GM18505 (cell line): ENCODE results near the gene SSH3.
"Not testable (repeated sequence)": the region's sequence is repeated elsewhere in the genome, so short reads cannot be mapped to it uniquely, and the experiment has no call there.

Source experiments
- ATAC-seq: cut with Tn5 transposase; IDR thresholded peaks from one replicate; pipeline ENCODE4 v1.9.1; 2021; ENCODE audit not compliant: unreplicated experiment
- POLR2A ChIP-seq: IDR thresholded peaks from 4 replicates; pipeline ENCODE4 v1.6.1; 2011; ENCODE audit warnings: borderline replicate concordance; ENCODE audit not compliant: insufficient read depth, insufficient read length; ENCODE audit errors: extremely low read depth

The SSH3 gene, protein sequence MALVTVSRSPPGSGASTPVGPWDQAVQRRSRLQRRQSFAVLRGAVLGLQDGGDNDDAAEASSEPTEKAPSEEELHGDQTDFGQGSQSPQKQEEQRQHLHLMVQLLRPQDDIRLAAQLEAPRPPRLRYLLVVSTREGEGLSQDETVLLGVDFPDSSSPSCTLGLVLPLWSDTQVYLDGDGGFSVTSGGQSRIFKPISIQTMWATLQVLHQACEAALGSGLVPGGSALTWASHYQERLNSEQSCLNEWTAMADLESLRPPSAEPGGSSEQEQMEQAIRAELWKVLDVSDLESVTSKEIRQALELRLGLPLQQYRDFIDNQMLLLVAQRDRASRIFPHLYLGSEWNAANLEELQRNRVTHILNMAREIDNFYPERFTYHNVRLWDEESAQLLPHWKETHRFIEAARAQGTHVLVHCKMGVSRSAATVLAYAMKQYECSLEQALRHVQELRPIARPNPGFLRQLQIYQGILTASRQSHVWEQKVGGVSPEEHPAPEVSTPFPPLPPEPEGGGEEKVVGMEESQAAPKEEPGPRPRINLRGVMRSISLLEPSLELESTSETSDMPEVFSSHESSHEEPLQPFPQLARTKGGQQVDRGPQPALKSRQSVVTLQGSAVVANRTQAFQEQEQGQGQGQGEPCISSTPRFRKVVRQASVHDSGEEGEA

DNA sequence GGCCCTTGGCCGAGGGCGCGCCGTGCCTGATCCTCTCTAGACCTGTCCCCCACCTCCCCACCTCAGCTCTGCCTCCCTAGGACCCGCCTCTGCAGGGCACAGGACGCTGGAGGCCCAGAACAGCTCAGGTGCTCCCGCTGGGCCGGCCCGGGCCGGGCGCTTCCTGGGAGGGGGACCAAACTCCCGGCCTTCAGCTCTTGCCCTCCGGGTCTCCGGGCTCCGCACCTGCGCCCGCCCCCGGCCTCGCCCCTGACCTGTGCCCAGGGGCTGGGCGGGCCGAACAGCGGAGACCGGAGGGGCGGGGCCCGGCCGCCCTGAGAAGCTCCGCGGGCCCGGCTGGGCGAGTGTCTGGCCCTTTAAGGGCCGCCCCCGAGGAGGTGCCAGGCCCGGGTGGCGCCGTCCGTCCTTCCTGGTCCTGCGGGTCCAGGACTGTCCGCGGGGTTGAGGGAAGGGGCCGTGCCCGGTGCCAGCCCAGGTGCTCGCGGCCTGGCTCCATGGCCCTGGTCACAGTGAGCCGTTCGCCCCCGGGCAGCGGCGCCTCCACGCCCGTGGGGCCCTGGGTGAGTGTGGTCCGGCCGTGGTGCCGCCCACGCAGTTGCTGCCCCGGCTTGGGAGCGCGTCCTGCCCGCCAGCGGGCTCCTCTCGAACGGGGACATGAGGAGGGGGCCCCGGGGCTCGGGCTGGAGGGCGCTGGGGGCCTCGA, at the start of gene SSH3:
Gene SSH3, plus strand, starts transcription at position 399 of the 703 bp plus-strand sequence. Its CDS starts 96 bp downstream, at position 495.
- no peak for TF ChIP-seq POLR2A
- no peak for ATAC-seq

DNA sequence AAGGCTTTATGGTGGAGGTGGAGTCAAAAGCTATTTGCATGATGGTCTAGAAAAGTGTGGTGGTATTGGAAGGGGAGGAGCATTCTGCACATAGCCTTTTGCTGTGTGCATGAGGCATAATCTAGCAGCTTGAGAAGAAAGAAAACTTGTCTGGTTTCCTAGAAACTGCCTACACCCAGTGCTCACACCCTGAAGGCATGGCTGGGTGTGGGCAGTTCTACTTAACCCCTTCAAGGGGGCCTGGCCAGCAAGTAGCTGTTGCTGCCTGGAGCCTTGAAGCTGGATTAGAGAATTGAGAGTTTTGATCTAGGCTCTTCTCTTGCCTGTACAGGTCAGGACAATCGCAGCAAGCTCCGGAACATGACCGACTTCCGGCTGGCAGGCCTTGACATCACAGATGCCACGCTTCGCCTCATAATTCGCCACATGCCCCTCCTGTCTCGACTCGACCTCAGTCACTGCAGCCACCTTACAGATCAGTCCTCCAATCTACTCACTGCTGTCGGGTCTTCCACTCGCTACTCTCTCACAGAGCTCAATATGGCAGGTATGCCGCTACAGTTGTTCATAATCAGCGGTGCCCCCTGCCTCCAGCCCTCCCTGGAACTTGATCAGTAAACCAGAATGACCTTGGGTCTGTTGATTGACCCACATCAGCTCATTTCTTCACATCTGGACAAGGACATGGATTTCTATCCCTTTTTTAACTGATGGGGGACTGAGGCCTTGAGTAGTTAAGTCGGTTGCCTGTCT, 49.3 kb upstream of the SSH3 start:
- ATAC-seq = no peak

DNA sequence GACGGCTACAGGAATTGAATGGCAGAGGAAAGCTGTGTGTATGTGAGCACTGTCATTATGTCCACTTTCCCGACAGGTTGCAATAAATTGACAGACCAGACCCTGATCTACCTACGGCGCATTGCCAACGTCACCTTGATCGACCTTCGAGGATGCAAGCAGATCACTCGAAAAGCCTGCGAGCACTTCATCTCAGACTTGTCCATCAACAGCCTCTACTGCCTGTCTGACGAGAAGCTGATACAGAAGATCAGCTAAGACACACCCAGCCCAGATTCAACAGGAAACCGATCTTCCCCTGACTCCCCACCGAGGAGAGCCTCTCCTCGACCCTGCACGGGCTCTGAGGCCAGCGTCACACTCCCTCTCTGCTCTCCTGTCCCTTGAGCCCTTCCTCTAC, 48.5 kb upstream of the SSH3 start:
- TF ChIP-seq POLR2A = no peak
- no peak for ATAC-seq

More for the DNA sequence above, 49.3 kb upstream of the SSH3 start:
- TF ChIP-seq POLR2A = no peak

DNA sequence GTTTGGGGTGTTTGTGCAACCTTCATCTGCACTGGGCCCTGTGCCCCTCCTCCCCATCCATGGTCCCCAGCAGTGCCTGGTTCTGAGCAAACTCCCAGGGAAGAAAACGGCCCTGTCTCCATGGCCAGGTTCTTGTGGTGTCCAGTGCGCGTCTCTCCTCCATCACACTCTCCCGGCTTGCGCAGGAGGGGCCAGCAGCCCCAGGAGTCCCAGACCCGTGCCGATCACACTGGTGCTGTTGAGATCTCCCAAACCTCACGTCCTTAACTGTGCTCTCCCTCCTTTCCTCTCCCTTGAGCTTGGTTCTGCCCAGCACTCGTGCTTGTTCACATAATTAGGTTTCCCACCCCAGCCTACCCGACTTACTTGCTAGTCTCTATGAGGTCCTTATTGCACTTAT, 48.0 kb upstream of the SSH3 start:
- TF ChIP-seq POLR2A = no peak
- ATAC-seq = no peak

DNA sequence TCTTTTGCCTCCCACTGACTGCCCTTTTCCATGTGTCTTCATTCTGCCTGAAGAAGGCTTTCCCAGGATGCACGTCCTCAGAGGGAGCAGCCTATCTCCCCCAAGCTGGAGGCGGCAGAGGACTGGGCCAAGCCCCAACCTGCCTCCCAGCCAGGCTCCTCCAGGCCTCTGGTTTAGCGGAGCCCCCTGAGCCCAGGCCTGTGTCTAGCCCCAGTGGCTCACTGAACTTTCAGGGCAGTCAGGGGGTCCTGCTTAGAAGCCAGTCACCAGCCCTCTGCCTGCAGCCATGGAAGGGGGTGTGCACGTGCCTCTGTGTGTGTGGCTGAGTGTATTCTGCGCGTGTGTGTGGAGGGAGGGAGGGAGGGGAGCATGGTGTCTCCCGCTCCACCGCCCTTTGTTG, 47.5 kb upstream of the SSH3 start:
- TF ChIP-seq POLR2A = no peak
- ATAC-seq = no peak

DNA sequence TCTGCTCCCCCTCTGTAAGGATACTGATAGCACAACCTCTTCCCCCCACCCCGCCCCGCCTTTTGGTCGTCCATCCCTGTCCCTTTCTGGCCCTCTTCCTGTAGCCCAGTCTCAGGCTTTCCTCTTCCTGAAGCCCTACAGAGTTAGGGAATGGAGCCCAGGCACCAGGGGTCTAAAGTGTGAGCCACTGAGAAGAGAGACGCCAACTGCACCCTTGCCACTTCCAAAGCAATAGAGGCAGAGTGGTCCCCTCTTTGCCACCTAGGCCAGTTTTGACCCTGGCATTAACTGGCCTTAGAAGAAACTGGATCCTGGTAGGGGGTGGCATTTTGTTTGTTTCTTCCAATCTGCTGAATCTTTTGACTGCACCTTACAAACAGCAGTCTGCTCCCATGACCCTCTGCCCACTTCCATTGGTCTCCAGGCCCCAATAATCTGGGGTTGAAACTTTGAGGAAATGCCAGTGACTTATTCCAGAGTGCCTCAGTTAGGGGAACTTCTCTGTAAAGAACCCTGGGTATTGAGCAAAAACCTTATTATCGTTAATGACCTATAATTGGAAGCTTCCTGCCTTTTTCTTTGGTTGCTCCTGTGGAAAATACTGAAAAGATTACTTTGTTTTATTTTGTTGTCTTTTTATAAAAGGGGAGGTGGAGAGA, 46.7 kb upstream of the SSH3 start:
- no peak for TF ChIP-seq POLR2A
- no peak for ATAC-seq

DNA sequence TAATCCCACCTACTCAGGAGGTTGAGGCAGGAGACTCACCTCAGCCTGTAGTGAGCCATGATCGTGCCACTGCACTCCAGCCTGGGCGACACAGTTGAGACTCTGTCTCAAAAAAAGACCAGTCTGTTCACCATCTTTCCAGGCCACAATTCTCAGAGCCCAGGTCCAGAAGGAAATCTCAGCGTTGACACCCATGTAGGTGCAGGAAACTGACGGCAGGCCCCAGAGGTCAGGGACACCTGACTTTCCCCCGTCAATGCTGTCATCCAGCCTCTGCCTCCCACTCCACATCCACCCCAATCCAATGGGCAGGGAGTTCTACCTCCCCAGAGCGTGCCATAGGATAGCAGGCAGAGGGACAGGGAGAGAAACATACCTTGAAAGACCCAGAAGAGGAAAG, 42.9 kb upstream of the SSH3 start:
- no peak for TF ChIP-seq POLR2A
- no peak for ATAC-seq

DNA sequence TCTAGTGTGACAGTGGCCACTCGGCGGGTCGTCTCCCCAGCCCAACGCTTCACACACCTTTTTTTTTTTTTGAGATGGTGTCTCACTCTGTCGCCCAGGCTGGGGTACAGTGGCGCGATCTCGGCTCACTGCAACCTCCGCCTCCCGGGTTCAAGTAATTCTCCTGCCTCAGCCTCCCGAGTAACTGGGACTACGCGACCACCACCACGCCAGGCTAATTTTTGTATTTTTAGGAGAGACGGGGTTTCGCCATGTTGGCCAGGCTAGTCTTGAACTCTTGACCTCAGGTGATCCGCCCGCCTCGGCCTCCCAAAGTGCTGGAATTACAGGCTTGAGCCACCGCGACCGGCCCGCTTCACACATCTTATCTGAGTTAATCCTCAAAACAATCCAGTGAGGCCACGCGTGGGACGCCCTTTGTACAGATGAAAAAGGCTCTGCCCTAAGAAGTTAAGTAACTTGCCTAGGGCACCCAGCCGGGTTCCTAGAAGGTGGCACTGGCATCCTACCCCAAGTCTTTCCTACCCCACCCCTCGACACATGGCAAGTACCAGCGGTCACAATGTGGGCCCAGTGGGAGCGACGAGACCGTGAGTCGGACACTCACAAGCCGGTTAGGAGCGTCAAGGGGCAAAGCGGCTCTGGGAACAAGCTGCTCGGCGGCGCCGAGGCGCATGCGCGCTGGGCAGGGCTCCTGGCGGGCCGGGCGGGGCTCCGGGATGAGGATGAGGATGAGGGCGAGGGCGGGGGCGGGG, 42.3 kb upstream of the SSH3 start:
- not testable (repeated sequence) for ATAC-seq

DNA sequence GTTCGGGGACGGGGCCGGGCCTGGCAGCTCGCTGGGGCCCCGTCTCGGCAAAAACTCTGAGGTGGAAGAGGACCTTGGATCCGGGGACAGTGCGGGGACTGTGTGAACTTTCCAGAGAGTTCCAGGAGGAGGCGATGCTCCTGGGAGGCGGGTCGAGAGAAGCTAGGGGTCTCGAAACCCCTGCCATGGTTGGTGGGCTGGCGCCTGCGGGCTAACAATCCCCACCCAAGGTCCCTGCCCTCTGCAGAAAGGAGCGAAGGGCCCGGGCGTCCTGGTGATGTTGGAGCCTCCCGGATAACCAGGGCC, 41.7 kb upstream of the SSH3 start:
- TF ChIP-seq POLR2A = no peak
- no peak for ATAC-seq

DNA sequence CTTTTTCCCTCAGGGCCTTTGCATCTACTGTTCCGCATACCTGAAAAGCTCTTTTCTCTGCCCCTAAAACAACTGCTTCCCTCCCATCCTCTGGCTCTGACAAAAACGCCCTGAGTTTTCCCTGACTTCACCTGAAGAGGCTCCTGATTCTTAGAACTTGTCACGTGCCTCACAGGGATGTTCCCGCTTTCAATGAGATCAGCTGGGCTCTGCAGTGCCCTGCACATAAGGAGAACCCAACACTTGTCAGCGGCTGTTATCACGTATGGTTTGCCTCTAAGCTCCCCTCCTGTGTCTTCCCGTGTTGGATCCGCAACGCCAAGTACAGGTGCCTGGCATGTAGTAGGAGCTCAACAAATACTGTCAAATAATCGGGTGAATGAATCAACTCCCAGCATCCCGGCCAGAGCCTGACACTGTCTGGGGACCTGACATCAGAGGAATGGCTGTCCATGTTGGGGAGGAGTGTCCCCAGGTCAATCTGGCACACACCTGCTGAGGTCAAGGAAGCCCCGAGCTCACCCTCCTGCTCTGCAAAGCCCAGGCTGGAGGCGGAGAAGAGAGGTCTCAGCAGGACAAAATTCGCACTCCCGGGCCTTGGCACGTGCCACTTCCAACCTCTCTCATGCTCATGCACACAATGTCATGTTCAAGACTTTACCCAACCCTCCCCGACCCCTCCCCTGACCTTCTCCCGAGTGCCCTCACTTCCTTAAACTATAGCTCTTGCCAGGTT, 41.2 kb upstream of the SSH3 start:
- ATAC-seq = no peak
- TF ChIP-seq POLR2A = no peak

DNA sequence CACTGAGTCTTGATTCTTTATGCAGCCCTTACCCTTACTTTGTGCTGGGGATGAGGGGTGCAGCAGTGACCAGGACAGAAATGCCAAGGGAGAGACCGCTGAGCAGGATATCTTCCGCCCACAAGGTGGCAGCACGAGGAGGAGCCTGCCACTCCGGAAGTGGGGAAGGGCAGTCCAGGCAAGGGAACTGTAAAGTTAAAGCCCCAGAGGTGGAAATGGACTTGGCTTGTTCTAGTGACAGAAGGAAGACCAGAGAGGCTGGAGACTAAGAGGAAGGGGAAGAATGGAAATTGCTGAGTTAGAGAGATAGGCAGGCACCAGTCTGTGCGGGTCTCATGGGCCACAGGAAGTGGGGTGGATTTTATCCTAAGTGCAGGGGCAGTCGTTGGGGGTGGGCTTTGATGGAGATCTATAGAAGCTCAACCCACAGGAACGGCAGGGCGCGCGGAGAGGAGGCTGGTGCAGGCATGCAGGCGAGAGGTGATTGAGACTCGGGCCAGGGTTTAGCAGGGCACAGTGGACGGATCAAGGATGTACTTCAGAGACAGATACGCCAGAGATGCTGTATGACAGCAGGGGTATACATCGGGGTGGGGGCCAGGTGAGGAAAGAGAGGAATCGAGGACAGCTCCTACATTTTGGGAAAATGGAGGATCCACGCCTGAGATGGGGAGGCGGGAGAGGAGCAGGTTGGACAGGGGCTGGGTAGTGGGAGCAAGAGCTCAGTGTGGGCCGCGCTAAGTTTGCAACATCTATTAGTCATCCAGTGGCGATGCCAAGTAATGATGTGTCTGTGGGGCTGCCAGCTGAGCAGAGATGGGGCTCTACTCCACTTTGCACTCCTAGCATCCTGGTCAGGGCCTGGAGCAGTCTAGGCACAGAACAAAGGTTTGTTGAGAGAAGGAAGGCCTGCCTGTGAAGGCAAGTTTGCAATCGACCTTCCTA, 40.3 kb upstream of the SSH3 start:
- no peak for TF ChIP-seq POLR2A
- no peak for ATAC-seq
